Measurements from ENCODE around the gene STXBP5.

DNA sequence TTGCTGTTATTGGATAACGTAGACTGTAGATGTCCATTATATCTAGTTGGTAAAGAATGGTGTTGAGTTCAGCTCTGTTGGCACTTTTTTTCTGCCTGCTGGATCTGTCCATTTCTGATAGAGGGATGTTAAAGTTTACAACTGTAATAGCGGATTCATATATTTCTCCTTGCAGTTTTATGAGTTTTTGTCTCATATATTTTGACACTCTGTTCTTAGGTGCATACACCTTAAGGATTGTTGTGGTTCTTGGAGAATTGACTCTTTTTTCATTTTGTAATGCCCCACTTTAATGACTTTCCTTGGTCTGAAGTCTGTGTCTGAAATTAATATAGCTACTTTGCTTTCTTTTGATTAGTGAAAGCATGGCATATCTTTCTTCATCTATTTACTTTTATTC lies 16.1 kb downstream of the STXBP5 start:
- no peak for TF ChIP-seq CTCF (optimal IDR thresholded peaks at IDR 0.05 in 1 of 3, IDR thresholded peaks at IDR 0.05 in 1 of 3, conservative IDR thresholded peaks at IDR 0.05 in 1 of 3; ENCODE audit: extremely low read depth in 1 of 3, insufficient read depth in 2 of 3, low read length in 3 of 3)
- TF ChIP-seq EZH2 (IDR thresholded peaks at IDR 0.05; ENCODE audit: low read length), result no peak
